HG02884 (cell line): ENCODE data around the gene SDCBP2.
"Not testable (repeated sequence)": the region's sequence is repeated elsewhere in the genome, so short reads cannot be mapped to it uniquely, and the experiment has no call there.

ENCODE experiments used
- ATAC-seq: cut with Tn5 transposase; IDR thresholded peaks from one replicate; pipeline ENCODE4 v1.9.1; 2021; ENCODE audit warnings: mild to moderate bottlenecking, moderate library complexity; ENCODE audit not compliant: unreplicated experiment

SDCBP2 gene

GRCh38 chr20:1360094-1360846 lies 31.3 kb upstream of the SDCBP2 start:
- no peak for ATAC-seq

GRCh38 chr20:1357921-1358671 lies 29.2 kb upstream of the SDCBP2 start:
- ATAC-seq = no peak

- no peak for ATAC-seq
Measured at GRCh38 chr20:1353956-1354355, 25.0 kb upstream of the SDCBP2 start.

GRCh38 chr20:1346315-1346969 lies 17.5 kb upstream of the SDCBP2 start:
- ATAC-seq = no peak

GRCh38 chr20:1345756-1346093 lies 16.8 kb upstream of the SDCBP2 start:
- ATAC-seq = no peak

- no peak for ATAC-seq
Measured at GRCh38 chr20:1345030-1345755, 16.3 kb upstream of the SDCBP2 start.

GRCh38 chr20:1343446-1344124 lies 14.6 kb upstream of the SDCBP2 start:
- ATAC-seq = not testable (repeated sequence)

- ATAC-seq = no peak
Measured at GRCh38 chr20:1341561-1342265, 12.8 kb upstream of the SDCBP2 start.

- ATAC-seq = no peak
Measured at GRCh38 chr20:1338801-1339200, 9.9 kb upstream of the SDCBP2 start.

- no peak for ATAC-seq
Measured at GRCh38 chr20:1338096-1338495, 9.2 kb upstream of the SDCBP2 start.

- ATAC-seq = no peak
Measured at GRCh38 chr20:1337441-1337840, 8.5 kb upstream of the SDCBP2 start.

- ATAC-seq = no peak
Measured at GRCh38 chr20:1336699-1337367, 7.9 kb upstream of the SDCBP2 start.

GRCh38 chr20:1335961-1336698 lies 7.2 kb upstream of the SDCBP2 start:
- no peak for ATAC-seq

- no peak for ATAC-seq
Measured at GRCh38 chr20:1334761-1335160, 5.8 kb upstream of the SDCBP2 start.

- no peak for ATAC-seq
Measured at GRCh38 chr20:1334370-1334731, 5.4 kb upstream of the SDCBP2 start.

GRCh38 chr20:1333462-1334369 lies 4.8 kb upstream of the SDCBP2 start:
- no peak for ATAC-seq

GRCh38 chr20:1332749-1333300 lies 3.9 kb upstream of the SDCBP2 start:
- no peak for ATAC-seq
